ENCODE data around the gene NHLRC2. TPM values are rescaled to one million over a fixed set of nuclear protein-coding genes. Genes with fewer than 3 reads are reported as not detected.
"Not testable (repeated sequence)": the region's sequence is repeated elsewhere in the genome, so short reads cannot be mapped to it uniquely, and the experiment has no call there.

The NHLRC2 gene
- total RNA-seq, 1 experiment from 2014 or later, result 18.5 TPM

DNA sequence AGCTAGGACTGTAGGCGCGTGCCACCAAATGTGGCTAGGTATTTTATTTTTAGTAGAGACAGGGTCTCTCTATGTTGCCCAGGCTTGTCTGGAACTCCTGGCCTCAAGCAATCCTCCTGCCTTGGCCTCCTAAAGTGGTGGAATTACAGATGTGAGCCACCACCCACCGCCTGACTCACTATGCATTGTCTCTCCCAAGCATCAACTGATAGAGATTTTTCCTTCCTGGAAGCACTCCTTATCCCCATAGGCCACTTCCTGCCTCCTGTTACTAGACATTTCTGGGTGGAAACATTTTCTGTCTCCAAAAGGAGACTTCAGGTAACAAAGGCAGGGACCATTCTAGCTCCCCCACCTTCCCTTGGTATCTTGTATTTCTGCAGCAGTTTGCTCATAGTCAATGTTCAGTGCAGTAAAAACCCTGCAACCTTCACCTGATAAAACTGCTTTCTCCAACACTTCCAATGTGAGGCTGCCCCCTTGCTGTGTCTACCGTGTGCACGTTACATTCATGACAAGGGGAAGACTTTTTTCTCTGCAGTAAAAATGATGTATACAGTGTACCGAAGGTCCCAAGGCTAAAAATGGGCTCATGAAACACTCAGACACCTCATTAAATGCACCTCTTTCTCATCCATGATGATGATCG lies 84.9 kb downstream of the NHLRC2 start:
- no peak for DNase-seq (ENCODE audit: low read depth)

DNA sequence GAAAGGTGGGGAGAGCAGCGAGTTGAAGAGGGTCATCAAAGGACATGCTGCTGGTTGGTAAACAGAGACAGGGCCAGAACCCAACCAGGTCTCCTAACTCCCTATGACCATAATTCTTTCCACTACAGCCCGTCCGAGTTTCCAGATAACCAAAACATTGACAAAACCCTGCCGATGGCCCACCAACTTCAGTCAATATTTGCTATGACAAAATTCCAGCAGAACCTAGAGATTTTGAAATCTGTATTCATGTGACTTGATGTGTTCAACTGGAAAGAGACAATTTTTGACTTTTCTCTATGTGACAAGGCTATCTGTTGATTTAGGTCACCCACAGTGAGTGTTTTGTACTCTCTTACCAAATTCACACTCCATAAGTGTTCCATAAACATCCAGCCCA lies 86.7 kb downstream of the NHLRC2 start:
- DNase-seq (ENCODE audit: low read depth), result no peak

DNA sequence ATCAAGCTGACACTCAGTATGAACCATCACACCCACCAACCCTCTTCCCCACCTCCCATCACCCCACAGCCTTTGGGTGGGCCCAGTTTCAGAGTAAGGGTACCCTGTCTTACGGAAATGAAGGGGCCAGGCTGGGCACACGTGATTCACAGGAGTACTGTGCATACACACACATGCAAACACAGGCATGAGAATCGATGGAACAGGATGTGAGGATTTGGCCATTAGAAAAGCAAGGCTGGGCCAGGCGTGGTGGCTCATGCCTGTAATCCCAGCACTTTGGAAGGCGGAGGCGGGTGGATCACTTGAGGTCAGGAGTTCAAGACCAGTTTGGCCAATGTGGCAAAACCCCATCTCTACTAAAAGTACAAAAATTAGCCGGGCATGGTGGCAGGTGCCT lies 88.7 kb downstream of the NHLRC2 start:
- not testable (repeated sequence) for DNase-seq (ENCODE audit: low read depth)

DNA sequence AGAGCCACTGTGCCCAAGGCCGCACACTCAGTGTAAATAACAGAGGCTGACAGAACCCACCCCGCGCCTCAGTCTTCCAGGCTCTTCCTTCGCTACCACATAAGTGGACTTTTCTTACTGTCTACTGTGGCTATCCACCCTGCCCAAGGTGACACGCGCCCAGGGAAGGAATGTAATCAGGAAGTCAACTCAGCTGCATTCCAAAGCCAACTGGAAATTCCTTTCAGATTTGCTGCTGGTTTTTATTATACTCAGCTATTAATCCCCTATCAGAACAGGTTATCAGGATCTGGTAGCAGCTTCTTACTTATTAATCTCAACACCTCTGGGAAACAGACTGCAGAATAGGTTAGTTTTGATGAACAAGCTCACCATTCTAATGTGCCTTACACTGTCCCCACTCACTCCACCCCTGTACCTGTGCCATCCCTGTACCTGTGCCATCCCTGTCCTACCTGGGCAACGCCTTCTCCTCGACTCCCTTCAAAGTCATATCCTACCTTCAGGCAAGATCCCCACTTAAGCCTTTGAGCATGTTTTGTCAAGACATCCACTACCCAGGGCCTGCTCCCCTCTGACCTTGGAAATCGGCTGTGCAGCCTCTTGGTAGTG lies 90.7 kb downstream of the NHLRC2 start:
- peak; percentile 60 for DNase-seq (ENCODE audit: low read depth)

DNA sequence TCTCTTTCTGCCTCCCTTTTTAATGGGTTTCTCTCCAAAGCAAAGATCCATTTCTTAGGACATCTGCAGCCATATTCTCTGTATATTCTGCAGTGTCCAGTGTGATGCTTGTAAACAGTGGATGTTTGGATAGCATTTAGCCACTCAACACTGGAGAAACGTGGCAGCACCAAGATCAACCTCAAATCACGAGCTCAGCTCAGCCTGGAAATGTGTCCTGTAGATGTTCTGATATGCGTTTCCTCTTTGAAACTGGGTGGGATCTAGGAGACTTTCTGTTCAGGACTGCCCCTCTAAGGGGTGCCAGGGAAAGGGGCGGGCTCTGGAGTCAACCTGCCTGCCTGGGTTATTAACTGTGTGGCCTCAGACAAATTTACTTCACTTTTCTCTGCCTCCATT lies 91.2 kb downstream of the NHLRC2 start:
- no peak for DNase-seq (ENCODE audit: low read depth)

DNA sequence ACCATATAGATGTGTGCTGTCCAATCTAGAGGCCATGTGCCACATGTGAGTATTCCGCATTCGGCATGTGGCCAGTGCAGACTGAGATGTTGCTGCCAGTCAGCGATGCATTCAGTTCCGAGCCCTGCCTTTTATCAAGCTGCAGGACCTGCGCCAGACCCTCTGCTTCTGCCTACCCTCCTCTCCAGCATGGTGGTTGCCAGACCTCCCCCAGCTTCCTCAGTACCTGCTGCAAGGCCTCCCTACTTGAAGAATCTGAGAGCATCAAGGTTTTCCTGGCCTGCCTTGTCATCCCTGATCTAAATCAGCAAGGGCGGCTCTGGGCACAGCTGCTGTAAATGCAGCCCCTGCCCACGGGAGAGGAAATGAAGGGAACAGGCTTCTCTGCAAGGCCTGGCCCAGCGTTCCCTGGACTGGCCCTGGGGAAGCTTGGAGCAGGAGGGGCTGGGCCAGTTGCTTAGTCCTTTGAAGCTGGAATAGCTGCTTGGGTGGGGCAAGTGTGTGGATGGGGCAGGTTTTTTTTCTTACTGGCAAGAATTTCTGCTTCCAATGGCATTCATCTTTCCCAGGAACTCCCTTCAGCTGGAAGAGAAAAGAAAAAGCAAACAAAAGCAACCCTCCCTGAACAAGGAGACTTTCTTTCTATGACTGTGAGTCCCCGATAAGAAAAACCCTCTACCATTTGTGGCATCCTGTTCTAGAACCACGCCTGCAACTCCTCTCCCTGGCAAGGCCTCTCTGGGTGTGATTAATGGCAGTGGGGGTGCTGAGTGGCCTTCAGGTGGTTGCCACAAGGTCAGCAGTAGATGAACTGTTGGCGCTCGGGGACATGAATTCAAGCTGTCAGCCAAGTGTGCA lies 93.0 kb downstream of the NHLRC2 start:
- DNase-seq (ENCODE audit: low read depth), result no peak

DNA sequence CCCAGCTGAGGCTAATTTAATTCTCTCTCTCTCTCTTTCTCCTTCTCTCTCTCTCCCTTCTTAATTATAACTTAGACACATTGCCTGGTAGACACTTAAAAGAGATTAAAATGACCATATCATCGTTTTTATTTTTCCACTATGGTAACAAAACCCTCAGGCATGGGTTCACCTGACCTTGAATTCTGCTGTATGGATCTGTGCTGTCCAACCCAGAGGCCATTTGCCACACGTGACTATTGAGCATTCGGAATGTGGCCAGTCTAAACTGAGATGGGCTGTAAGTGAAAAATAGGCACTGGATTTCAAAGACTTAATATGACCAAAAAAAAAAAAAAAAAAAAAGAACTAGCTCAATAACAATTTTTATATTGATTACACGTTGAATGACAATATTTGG lies 93.6 kb downstream of the NHLRC2 start:
- DNase-seq (ENCODE audit: low read depth), result no peak

DNA sequence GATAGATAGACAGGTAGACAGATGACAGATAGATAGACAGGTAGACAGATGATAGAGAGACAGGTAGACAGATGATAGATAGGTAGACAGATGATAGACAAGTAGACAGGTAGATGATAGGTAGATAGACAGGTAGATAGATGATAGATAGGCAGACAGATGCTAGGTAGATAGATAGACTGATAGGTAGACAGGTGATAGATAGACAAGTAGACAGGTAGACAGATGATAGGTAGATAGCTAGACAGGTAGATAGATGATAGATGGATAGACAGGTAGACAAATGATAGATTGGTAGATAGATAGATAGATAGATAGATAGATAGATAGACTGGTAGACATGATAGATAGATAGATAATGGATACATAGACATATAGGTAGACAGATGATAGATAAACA lies 95.8 kb downstream of the NHLRC2 start:
- no peak for DNase-seq (ENCODE audit: low read depth)

DNA sequence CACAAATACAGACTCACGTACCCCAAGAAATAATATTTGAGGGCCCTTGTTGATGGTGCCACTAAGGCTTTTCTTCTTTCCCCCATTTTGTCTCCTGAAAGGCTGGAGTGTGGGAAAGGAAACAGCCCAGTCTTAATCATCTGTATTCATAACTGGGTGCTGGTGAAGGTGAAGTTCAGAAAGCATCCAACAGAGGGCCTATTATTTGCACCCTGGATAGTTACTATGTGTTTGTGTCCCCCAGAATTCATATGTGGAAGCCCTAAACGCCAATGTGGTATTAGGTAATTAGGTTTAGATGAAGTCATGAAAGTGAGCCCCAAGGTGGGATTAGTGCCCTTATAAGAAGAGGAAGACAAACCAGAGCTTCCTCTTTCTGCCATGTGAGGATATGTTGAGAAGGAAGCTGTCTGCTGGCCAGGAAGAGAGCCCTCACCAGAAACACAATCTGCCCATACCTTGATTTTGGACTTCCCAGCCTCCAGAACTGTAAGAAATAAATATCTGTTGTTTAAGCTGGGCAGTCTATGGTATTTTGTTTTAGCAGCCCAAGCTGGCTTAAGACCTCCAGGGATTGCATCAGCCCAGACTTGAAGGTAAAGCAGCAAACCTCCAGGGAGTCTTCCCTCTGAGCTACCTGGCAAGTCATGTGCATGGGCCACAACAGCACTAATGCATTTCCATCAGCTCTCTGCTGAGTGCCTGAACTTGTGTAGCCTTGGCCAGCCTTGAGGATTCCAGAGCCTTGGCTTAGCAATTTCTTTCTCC lies 99.2 kb downstream of the NHLRC2 start:
- peak; percentile 10 for DNase-seq (ENCODE audit: low read depth)

DNA sequence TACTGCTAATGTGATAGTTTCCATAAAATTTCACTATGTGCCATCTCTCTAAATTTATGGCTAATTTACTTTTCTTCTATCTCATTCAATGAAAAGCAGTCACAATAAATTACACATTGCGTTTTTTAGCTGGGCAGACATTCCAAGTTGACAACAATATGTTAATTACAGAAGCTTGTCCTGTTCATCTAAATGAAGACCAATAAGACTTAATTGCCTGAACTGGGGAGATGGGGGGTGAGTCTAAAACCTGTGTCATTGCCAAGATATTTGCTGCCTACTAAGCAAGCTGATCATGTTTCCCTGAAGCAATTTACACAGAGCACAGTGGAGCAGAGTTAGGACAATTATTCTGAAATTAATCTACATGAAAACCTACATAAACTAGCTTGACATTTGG lies 99.9 kb downstream of the NHLRC2 start:
- DNase-seq (ENCODE audit: low read depth), result no peak

DNA sequence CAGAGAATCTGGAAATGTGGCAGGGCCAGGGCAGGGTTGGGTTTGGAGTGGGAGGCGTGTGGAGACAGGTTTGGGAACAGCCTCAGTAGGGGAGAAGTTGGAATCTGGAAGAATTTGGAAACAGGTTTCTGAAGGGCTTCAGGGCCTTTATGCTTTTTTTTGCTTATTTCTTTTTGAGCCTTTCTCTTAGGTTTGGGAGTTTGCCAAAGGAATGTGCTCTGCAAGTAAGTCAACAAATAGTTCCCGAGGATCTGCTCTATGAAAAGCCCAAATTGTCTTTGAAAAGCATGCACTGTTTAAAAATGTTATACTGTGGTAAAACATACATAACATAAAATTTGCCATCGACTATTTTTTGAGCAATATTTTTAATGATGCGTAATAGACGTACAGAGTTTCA lies 102.6 kb downstream of the NHLRC2 start:
- peak; percentile 73 for DNase-seq (ENCODE audit: low read depth)

DNA sequence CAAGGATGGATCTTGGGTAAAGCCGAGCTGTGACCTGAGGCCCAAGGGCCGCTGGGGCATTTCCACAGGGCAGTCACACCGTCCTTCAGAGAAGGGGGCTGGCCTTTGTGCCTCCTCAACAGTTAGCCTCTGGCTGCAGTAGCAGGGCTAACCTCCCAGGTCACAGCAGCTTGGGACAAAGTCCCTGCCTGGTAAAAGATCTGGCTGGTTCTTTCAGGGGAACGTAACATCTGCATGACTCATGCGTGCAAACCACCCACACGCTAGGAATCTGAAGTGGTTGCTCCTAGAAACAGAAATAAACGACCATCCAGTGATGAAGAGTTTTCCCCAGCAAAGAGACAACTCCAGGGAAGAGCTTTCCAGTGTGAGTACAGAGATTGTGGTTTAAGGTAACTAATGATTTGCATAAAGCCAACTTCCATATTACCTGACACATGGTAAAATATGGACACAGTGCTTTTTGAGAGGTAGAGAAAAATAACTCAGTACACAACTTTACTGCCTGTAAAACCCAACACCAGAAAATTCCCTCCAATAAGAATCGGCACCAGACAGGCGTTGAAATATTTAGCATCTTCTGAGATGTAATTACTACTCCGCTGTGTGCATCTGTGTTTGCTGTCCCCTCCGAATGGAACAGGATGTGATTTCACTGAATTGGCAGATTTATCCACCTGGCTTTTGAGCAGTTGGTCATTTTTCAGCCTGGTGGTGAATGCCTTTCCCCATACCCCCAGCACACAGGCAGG lies 104.3 kb downstream of the NHLRC2 start:
- peak; percentile 93 for DNase-seq (ENCODE audit: low read depth)

DNA sequence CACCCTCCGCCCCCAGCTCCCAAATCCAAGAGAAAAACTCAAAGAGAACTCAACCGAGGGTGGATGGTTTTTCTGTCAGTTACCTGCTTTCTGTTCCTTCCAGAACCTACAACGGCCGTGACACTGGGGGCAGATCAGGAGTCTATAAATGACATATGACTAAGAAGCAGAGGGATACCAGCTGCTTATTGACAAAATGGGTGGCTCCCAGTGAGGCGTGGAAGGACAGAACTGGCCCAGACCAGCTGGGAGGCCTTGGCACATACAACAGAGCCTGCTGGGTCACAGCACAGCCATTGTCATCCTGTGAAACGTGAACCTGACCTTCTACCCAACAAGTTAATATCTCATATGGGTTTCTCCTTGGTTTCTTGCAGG lies 104.9 kb downstream of the NHLRC2 start:
- peak; percentile 52 for DNase-seq (ENCODE audit: low read depth)

DNA sequence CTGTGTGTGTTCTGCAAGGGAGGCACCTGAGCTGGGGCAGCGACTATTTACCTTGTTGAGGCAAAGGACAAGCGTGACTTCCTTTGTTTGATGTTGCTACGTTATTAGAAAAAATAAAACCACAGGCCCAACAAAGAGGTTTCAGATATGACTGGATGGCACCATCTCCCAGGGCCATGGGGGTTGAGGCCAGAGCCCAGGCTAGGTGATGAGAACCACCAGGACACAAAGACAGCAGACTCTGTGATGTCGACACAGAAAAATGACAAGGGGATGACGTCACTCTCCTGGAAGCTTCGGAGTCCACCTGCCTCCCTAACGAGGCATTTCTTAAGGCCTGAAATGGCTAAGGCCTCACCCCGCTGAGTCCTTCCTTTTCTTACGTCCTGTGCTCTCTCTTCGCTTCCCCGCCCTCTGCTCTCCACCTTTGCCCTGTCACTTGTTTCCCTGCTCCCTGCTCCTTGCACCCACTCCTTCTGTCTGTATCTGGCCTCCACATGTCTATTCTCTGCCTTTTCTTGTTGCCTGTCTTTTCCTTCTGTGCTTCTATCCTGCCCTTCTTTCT lies 106.2 kb downstream of the NHLRC2 start:
- DNase-seq (ENCODE audit: low read depth), result peak; percentile 11

DNA sequence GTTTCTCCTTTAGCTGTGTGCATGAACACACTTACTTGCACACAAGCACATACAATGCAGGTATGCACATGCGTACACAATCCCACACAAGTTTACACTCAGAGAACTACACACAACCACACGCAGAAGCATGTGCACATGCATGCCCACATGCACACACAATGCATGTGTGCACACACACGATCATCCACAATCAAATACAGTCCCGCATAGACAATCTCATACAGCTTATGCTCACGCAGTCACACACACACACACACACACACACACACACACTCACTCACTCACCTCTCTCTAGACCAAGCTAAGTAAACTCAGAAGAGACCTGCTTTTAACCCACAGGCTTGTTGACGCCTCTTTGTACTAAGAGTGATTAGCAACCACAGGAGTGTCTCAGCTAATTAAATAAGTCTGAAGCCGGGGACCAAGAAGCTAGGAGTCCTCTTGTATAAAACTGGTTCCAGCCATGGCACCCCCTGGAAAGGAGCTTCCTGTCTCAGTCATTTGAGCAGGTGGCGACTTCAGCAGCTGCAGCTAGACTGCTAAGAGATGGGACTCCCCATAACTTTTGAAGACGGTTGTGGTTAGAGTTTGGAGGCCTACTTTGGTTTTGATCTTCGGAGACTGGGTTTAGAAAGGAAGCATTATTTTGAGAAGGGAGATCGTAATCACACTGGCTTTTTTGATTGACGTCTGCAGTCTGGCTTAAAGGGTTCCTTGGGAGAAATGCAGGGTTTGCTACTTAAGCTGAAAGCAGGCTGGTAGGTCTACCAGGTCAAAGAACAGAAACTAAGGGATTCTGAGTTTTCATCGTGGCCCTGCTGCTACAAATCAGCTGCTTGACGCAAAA lies 106.9 kb downstream of the NHLRC2 start:
- no peak for DNase-seq (ENCODE audit: low read depth)

DNA sequence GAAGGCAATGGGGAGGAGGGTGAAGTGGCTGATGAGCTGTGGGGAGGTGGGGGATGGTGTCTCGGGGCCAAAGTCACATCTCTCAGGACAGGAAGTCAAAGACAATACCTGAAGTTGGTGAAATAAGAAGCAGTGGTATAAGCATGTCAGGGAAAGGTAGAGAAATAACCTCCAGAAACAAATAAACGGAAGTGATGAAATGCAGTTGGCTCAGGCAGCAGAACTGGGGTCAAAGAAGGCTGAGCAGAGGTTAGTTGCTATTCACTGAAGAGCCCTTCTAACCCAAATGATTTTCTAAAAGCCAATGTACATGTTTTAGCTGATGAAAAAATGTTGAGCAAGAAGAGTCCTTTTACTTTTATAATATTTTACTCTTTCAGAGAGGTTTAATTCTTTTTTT lies 110.6 kb downstream of the NHLRC2 start:
- no peak for DNase-seq (ENCODE audit: low read depth)

DNA sequence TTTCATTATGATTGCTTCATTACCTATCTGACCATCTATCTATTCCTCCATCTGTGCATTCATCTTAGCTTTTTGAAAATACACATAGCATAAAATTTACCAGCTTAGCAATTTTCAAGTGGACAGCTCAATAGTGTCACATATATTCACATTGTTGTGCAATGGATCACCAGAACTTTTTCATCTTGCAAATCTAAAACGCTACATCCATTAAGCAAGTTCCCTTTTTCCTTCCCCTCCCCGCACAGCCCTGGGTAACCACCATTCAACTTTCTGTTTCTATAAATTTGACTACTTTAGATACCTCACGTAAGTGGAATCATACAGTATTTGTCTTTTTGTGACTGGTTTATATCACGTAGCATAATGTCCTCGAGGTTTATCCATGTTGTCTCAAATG lies 111.2 kb downstream of the NHLRC2 start:
- DNase-seq (ENCODE audit: low read depth), result no peak

Data from LHCN-M2 (cell line).